ENCODE measurements around the gene AQP3.
"Not testable (repeated sequence)": the region's sequence is repeated elsewhere in the genome, so short reads cannot be mapped to it uniquely, and the experiment has no call there.

The AQP3 gene

GRCh38 chr9:33446946-33447798, at the start of gene AQP3:
Gene AQP3 (minus strand): TSS chr9:33447593. CDS start chr9:33447530, 63 bp downstream.
- peak; percentile 57 to 60 for DNase-seq (ENCODE audit: low read depth in 2 of 2)

DNA sequence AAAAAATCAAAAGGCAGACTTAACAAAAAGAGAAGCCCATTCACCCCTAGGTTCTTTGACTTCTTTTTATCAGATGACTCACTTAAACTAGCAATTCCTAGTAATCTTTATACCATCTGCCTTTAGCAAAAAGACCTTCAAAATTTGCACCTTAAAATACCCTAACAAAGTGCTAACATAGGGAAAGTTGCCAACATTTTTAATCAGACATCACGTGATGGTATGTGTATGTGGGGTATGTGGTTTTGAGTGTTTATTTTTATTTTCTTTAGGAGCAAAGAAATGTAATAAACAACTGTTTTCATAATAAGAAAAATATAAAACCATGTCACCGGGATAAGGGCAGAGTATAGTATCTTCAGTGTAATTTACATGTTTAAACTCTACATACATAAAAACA, 46.4 kb upstream of the AQP3 start:
- not testable (repeated sequence) for DNase-seq (ENCODE audit: low read depth in 2 of 2)

DNA sequence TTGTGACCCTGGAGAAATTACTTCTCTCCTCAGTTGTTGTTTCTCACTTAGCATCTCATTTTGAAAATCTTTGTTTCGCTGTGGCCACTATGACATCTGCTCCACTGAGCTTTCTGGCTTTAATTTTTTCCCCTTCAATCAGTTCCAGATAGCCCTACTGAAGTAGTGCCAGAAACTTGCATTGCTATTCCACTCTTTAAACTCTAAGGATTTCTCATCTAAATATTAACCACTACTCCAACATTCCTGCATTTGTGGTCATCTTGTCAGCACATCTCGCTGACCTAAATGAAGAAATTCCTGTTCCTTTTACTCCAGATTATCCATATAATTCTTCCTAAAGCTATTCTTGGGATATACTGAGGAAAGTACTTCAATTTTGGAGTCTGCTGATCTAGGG, 41.7 kb upstream of the AQP3 start:
- DNase-seq (ENCODE audit: low read depth in 2 of 2), result no peak

GRCh38 chr9:33485312-33485711, 37.9 kb upstream of the AQP3 start:
- not testable (repeated sequence) for DNase-seq (ENCODE audit: low read depth in 2 of 2)

GRCh38 chr9:33480976-33481375, 33.6 kb upstream of the AQP3 start:
- DNase-seq (ENCODE audit: low read depth in 2 of 2), result no peak

DNA sequence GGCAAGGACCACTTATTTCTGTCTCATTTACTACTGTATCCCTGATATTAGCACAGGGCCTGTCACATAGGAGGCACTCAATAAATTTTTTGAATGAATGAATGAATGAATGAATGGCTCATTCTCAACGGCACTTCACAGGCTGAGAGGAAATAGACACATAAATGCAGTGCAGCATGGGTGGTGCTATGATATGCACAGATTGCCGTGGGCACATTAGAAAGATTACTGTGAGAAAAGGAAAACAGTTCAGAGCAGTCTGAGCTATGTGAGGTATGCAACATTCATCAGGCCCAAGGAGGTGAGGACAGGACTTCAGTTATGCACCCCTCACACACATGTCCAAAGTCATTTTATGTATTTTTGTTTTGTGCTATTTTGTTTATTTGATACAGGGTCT, 32.7 kb upstream of the AQP3 start:
- no peak for DNase-seq (ENCODE audit: low read depth in 2 of 2)

DNA sequence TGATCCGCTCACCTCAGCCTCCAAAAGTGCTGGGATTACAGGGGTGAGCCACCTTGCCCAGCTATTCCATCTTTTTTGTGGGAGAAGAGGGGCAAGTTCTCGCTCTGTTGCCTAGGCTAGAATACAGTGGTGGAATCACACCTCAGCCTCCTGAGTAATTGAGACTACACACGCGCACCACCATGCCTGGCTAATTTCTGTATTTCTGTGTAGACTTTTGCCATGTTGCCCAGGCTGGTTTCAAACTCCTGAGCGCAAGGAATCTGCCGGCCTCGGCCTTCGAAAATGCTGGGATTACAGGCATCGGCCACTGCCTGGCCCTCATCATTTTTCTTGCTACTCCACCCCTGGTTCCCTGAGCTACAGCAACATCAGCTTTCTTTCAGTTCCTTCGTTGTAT, 29.1 kb upstream of the AQP3 start:
- DNase-seq (ENCODE audit: low read depth in 2 of 2), result no peak

DNA sequence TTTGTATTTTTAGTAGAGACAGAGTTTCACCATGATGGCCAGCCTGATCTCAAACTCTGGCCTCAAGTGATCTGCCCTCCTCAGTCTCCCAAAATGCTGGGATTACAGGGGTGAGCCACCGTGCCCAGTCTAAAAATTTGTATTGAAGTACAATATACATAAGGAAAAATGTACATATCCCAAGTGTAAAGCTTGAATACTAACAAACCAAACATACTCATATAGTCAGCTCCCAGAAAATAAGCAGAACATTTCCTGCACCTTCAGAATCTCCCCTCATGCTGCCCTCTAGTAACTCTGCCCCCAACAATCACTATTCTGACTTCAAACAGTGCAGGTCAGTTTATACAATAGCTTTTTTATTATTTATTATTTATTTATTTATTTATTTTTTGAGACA, 28.0 kb upstream of the AQP3 start:
- DNase-seq (ENCODE audit: low read depth in 2 of 2), result no peak

GRCh38 chr9:33473643-33474352, 26.4 kb upstream of the AQP3 start, which contains the start of gene NOL6:
Gene NOL6 (minus strand): TSS chr9:33473924. CDS start chr9:33473842, 82 bp downstream.
- peak; percentile 95 to 96 for DNase-seq (ENCODE audit: low read depth in 2 of 2)

GRCh38 chr9:33472881-33473615, 25.7 kb upstream of the AQP3 start:
- no peak for DNase-seq (ENCODE audit: low read depth in 2 of 2)

DNA sequence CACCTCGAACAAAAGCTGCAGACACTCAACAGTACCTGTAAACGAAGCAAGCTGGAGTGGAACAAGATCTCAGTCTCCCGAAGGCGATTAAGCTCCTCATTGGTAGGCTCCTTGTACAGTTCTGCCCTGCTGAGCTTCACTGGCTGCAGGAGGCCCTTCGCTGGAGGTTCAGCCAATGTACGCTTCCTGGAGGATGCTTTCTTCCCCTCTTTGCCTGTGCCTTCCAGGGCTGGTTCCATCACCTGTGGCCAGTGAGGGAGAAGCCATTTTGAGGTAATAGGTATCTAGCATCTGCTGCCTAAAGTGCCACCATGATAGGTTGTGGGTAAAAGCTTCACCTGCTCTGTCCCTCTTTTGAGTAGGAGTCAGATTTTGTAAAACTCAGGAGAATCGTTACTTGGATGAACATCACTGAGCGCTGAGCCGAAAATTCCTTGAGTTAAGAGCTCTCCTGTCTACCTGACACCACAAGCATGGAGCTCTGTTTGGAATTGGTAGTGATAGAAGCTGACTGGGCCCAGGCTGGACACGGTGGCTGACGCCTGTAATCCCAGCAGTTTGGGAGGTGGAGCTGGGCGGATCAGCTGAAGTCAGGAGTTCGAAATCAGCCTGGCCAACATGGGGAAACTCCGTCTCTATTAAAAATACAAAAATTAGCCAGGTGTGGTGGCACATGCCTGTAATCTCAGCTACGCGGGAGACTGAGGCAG, 24.9 kb upstream of the AQP3 start:
- no peak for DNase-seq (ENCODE audit: low read depth in 2 of 2)

DNA sequence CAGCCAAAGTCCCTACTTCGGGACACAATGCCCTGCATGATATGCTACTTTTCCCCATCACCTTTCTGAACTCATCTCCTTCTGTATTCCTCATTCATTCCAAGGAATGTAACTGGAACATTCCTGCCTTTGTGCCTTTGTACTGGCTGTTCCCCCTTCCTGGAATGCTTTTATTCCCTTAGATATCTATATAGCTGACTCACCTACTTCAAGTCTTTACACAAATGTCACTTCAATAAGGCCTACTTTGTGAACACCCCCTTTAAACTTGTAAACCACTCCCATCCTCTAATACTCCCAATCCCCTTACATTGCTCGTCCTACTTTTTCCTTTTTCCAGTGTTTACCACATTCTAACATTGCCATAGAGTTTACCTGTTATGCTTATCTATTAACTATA, 24.0 kb upstream of the AQP3 start:
- no peak for DNase-seq (ENCODE audit: low read depth in 2 of 2)

- no peak for DNase-seq (ENCODE audit: low read depth in 2 of 2)
These were observed 22.5 kb upstream of the AQP3 start for GRCh38 chr9:33469891-33470290.

DNA sequence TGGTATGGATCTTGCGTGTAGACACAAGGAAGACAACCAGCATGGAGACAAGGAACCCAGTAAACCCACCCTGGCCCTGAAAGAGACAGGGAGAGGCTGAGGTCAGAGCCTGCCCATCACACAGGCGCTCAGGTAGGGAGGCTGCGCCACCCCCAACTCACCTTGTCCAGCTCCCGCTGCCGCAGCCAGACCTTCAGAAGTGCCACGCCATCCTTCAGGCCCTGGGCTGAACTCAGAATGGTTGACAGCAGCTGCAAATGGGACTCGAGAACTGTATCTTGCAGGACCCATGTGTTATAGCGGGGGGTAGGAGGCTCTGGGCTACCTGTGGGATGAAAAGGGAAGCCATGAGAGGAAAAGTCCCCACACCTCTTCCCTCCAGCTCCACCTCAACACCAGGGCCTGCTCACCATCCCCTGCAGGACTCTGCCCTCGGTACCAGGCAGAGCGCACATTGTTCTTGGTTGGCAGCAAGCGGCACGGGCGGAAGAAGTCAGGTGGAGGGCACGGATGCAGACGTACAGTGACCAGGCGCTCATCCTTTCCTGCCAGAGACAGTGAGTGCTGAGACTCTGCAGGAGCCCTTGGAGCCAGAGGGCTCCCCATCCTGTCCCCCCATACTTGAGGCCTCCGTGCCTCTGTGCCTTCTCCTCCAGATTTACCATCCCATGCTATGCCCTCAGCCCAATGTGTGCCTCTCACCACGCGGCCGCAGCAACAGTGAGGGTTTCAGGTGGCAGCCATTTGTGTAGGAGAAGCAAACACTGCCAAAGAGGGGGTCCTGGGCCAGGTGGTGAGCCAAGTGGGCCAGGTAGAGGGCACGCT, 21.6 kb upstream of the AQP3 start:
- DNase-seq (ENCODE audit: low read depth in 2 of 2), result no peak

GRCh38 chr9:33468215-33468730, 20.9 kb upstream of the AQP3 start:
- DNase-seq (ENCODE audit: low read depth in 2 of 2), result no peak

DNA sequence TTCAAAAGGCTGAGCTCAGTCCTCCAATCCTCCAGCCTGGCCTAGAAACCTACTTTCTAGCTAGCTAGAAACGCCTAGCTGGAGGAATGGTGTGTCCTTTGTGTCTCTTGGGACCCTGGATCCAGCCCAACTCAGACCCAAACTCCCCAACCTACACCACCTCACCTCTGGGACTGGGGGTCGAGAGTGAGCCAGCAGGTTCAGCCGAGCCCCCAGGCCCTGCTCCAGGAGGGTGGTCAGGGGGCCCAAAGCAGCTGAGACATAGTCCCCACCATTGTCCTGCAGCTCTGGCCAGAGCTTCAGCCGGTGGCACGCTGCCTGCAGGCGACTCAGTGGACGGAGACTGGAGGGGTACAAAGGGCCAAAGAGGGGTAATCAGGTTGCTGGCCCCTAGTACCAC, 20.1 kb upstream of the AQP3 start:
- DNase-seq (ENCODE audit: low read depth in 2 of 2), result no peak

GRCh38 chr9:33466565-33467495, 19.4 kb upstream of the AQP3 start:
- DNase-seq (ENCODE audit: low read depth in 2 of 2), result peak in 1 of 2 donors; percentile 27

DNA sequence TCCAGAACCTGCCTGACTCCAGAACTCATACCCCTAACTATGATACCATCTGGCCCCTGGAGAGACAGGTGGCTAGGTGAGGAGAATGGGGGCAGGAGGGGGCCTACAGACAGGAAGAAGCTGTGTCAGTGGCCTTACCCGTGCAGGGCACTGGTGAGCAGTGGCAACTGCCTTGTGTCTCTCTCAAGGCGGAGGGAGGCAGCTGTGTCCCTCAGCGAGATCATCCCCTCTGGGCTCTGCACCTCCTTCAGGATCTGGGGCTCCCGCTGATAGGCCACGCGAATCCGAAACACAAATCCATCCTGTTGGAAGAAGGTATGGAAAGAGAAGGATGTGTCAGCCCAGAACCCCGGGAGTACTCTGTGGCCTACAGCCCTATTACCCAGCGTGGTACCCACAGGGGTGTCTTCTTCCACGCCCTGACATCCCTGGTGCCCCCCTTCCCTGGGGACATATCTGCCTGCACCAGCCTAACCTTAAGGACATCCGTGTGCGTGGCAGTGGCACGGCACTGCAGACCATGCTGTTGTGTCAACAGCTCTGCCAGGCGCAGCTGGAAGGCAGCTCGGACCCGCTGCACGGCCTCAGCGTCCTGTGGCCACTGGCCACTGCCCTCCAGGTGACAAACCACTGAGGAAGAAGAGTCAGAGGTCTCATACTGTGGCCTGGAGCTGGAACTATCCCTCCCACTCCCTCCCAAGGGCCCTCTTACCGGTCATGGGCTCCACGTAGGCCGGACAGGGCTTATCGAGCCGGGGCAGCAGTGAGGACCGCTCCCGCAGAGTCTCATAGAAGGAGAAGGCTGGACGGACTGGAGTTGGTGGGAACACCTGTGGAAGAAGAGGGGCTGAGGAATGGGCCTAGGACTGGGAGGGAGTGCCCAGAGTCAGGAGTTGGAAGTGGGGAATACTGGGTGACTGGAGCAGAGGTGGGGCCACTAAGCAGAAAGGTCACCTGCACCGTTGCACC, 18.5 kb upstream of the AQP3 start:
- DNase-seq (ENCODE audit: low read depth in 2 of 2), result no peak

Measured in stimulated activated CD8-positive, alpha-beta memory T cell treated with anti-CD3 and anti-CD28 coated beads, Interleukin-15, amount 100 ng/mL, for 48 hours (primary cell).